GM06990 (cell line): Measurements from ENCODE around the gene SPATA31E1.

Experiments
- DNase-seq: peaks from one replicate; pipeline ENCODE4 v3.0.0-alpha.2; 2011; ENCODE audit not compliant: insufficient read length; ENCODE audit errors: extremely low read depth
- H3K27me3 ChIP-seq: replicated peaks from 2 replicates; pipeline ENCODE4 v1.6.0; 2011; ENCODE audit warnings: low read length; ENCODE audit not compliant: control insufficient read depth, insufficient read depth
- H3K36me3 ChIP-seq: 2 replicates; pipeline ENCODE4 v1.5.1; 2011; ENCODE audit warnings: low read length; ENCODE audit not compliant: control insufficient read depth, insufficient read depth
- H3K4me3 ChIP-seq: replicated peaks from 2 replicates; pipeline ENCODE4 v1.5.1; 2011; ENCODE audit warnings: low read depth, mild to moderate bottlenecking, control low read depth, low read length
- CTCF ChIP-seq: IDR thresholded peaks from 2 replicates; pipeline ENCODE4 v1.5.1; 2011; ENCODE audit warnings: low read length, control low read depth, mild to moderate bottlenecking, inconsistent platforms; ENCODE audit not compliant: insufficient read depth, poor library complexity, severe bottlenecking

The SPATA31E1 gene

GRCh38 chr9:87869082-87869481, 13.6 kb upstream of the SPATA31E1 start:
- TF ChIP-seq CTCF: no peak
- no peak for DNase-seq
- no peak overlapping the region for H3K4me3 ChIP-seq

DNA sequence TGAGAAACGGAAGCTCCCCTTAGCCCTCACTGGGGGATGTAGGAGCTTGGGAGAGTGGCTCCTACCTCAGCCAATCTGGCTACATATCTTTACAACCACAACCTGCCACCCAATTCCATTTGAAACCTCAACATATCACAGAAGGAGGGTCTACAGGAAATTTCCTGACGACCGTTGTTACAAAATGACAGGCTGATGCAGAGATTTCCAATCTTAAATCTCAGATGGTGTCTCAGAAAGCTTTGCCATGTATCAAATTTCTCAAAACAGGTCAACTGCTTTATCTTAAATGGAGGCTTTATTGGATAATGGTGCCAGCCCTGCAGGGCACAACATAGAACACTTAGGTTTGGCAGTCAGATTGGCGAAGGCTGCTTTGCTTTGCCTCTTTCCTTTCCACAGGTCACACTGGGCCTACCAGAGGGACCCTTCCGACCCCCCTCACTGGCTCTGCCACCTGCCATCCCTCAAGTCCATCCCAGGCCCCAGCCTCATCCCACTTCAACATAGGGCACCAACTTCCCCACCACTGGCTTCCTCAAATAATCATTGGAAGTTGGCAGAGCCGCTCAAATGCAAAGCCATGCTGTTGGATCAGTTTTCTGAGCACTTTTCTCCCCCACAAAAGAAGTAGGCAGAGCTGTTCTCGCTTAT, 11.1 kb upstream of the SPATA31E1 start:
- no peak overlapping the region for H3K4me3 ChIP-seq
- DNase-seq: no peak
- TF ChIP-seq CTCF: no peak
- H3K27me3 ChIP-seq: no peaks in the 10 kb centered on the region; the same call in 1 of the 2 replicates
- H3K36me3 ChIP-seq: no peaks in the 10 kb centered on the region

More at GRCh38 chr9:87869082-87869481, 13.6 kb upstream of the SPATA31E1 start:
- no peaks in the 10 kb centered on the region for H3K27me3 ChIP-seq
- H3K36me3 ChIP-seq: no peaks in the 10 kb centered on the region

DNA sequence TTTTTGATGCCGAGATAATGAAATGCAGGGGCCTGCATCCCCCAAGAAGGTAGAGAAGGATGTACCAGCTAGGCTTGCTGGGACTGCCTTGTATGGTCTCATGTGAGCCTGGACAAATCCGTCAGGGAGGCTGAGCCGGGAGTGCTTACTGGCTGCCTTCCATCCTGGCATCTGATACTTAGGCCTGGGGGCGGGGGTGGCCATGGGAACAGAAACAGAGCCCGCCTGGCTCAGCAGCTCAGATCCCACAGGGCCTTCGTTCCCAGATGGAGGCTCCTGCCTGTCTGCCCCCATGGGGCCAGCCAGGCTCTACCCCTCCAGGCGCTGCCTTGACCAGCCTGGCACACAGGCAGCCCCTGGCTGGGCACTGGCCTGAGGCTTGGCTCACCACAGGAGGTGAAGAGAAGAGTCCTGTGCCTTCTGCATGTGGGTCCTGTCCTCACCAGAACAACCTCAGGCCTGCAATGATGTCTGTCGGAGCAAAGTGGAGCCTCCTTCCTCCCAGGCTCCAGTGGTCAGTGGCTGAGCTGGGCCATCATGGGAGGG, 10.5 kb upstream of the SPATA31E1 start:
- Histone ChIP-seq H3K27me3 (no peaks in the 10 kb centered on the region; the same call in none of the 2 replicates), H3K36me3 (no peaks in the 10 kb centered on the region), H3K4me3 (no peak overlapping the region)
- DNase-seq: no peak
- no peak for TF ChIP-seq CTCF

- TF ChIP-seq CTCF: no peak
- Histone ChIP-seq H3K4me3 (no peak overlapping the region), H3K36me3 (no peaks in the 10 kb centered on the region), H3K27me3 (no peaks in the 10 kb centered on the region; the same call in none of the 2 replicates)
- no peak for DNase-seq
Observed at GRCh38 chr9:87873607-87874303, 8.9 kb upstream of the SPATA31E1 start.

- DNase-seq: no peak
- H3K36me3 ChIP-seq: no peaks in the 10 kb centered on the region
- H3K4me3 ChIP-seq: no peak overlapping the region
- no peak for TF ChIP-seq CTCF
- no peaks in the 10 kb centered on the region; the same call in none of the 2 replicates for H3K27me3 ChIP-seq
Observed at GRCh38 chr9:87874304-87874623, 8.4 kb upstream of the SPATA31E1 start.
